SU-DHL-6 (cell line): ENCODE measurements around the gene CC2D2B.
A peak's percentile ranks its signal among the peaks of the same experiment; 100 is the strongest.

Source experiments
- H2AFZ ChIP-seq: fragments of 200-600 bp; sonication (generic); 2 replicates; pipeline ENCODE4 v1.6.1; 2014; ENCODE audit warnings: low read depth, mild to moderate bottlenecking, moderate library complexity, mixed read lengths, antibody characterized with exemption, low read length; ENCODE audit not compliant: severe bottlenecking
- H3F3A ChIP-seq: fragments of 200-600 bp; shearing (Covaris generic); 2 replicates; pipeline ENCODE4 v1.6.0; 2016; ENCODE audit warnings: antibody characterized with exemption, mild to moderate bottlenecking; ENCODE audit not compliant: insufficient read depth
- H3K27ac ChIP-seq: fragments of 200-600 bp; sonication (generic); 2 replicates; pipeline ENCODE4 v1.5.1; 2016; ENCODE audit warnings: low read depth, mild to moderate bottlenecking, low read length, moderate library complexity, mixed read lengths
- H3K27me3 ChIP-seq: fragments of 200-600 bp; sonication (generic), shearing (Covaris generic); 2 replicates; pipeline ENCODE4 v1.6.0; 2014; ENCODE audit warnings: mild to moderate bottlenecking, low read length
- H3K36me3 ChIP-seq: fragments of 200-600 bp; sonication (generic); 2 replicates; pipeline ENCODE4 v1.6.1; 2014; ENCODE audit warnings: mild to moderate bottlenecking, low read length, mixed read lengths
- H3K4me2 ChIP-seq: fragments of 300-600, 200-600 bp; shearing (Covaris generic), sonication (generic); 2 replicates; pipeline ENCODE4 v1.6.0; 2014; ENCODE audit warnings: low read length, low read depth, mild to moderate bottlenecking; ENCODE audit not compliant: poor library complexity, severe bottlenecking
- H3K4me3 ChIP-seq: fragments of 200-600 bp; sonication (generic); 2 replicates; pipeline ENCODE4 v1.5.1; 2014; ENCODE audit warnings: antibody characterized with exemption, low read length, mild to moderate bottlenecking, mixed read lengths; ENCODE audit not compliant: insufficient read depth, poor library complexity, severe bottlenecking
- H3K79me2 ChIP-seq: fragments of 200-600 bp; sonication (generic); 2 replicates; pipeline ENCODE4 v1.6.1; 2014; ENCODE audit warnings: mild to moderate bottlenecking, low read length, moderate library complexity; ENCODE audit not compliant: insufficient read depth
- H3K9ac ChIP-seq: fragments of 200-600 bp; sonication (generic); 2 replicates; pipeline ENCODE4 v1.7.0; 2014; ENCODE audit warnings: mild to moderate bottlenecking, low read length
- H3K9me2 ChIP-seq: fragments of 200-600 bp; sonication (generic); replicated peaks from 2 replicates; pipeline ENCODE4 v1.6.1; 2014; ENCODE audit warnings: low read length; ENCODE audit not compliant: insufficient read depth
- H3K9me3 ChIP-seq: fragments of 200-600 bp; sonication (generic); 2 replicates; pipeline ENCODE4 v1.6.1; 2014; ENCODE audit warnings: low read length, mixed read lengths; ENCODE audit not compliant: insufficient read depth
- H4K20me1 ChIP-seq: fragments of 200-600 bp; sonication (generic); 2 replicates; pipeline ENCODE4 v1.6.1; 2014; ENCODE audit warnings: low read depth, mild to moderate bottlenecking, antibody characterized with exemption, low read length, moderate library complexity, mixed read lengths
- EZH2phosphoT487 ChIP-seq: fragments of 200-600 bp; sonication (generic), shearing (Covaris generic); conservative IDR thresholded peaks from 2 replicates; pipeline ENCODE4 v1.6.1; 2018; ENCODE audit warnings: mild to moderate bottlenecking, antibody characterized with exemption, low read length, moderate library complexity, mixed read lengths
- TF ChIP-seq, protein P1 (sequence below): fragments of 200-600 bp; sonication (generic); IDR thresholded peaks from one replicate; pipeline ENCODE4 v1.5.1; 2017; ENCODE audit warnings: antibody characterized with exemption, mild to moderate bottlenecking, low read length, moderate library complexity; ENCODE audit not compliant: insufficient read depth, poor library complexity, severe bottlenecking

CC2D2B gene

GRCh38 chr10:96043033-96043892, 135.5 kb downstream of the CC2D2B start, which contains the start of gene CCNJ:
Gene CCNJ (plus strand): TSS chr10:96043583. CDS start chr10:96044394, 811 bp downstream.
- Histone ChIP-seq H3K4me2 (peak within 1 kb of the TSS; percentile 83), H3K9ac (peak within 1 kb of the TSS; percentile 85), H4K20me1 (no peaks in the 10 kb centered on the region), H3K27ac (peak within 1 kb of the TSS; percentile 46), H3K4me3 (peak within 1 kb of the TSS; percentile 86), H3K27me3 (no peaks in the 10 kb centered on the region), H3K36me3 (0 out of 2 replicates have a peak, but pooled peaks cover 3% of the 10 kb centered on the region), H3K79me2 (peaks cover 33% of the 10 kb centered on the region), H3F3A (no peaks in the 10 kb centered on the region), H2AFZ (peak within 1 kb of the TSS; percentile 98), H3K9me2 (no peaks in the 10 kb centered on the region), H3K9me3 (no peaks in the 10 kb centered on the region)
- TF ChIP-seq EZH2phosphoT487, result no peak
- TF ChIP-seq, protein P1, sequence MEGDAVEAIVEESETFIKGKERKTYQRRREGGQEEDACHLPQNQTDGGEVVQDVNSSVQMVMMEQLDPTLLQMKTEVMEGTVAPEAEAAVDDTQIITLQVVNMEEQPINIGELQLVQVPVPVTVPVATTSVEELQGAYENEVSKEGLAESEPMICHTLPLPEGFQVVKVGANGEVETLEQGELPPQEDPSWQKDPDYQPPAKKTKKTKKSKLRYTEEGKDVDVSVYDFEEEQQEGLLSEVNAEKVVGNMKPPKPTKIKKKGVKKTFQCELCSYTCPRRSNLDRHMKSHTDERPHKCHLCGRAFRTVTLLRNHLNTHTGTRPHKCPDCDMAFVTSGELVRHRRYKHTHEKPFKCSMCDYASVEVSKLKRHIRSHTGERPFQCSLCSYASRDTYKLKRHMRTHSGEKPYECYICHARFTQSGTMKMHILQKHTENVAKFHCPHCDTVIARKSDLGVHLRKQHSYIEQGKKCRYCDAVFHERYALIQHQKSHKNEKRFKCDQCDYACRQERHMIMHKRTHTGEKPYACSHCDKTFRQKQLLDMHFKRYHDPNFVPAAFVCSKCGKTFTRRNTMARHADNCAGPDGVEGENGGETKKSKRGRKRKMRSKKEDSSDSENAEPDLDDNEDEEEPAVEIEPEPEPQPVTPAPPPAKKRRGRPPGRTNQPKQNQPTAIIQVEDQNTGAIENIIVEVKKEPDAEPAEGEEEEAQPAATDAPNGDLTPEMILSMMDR, result no peak

DNA sequence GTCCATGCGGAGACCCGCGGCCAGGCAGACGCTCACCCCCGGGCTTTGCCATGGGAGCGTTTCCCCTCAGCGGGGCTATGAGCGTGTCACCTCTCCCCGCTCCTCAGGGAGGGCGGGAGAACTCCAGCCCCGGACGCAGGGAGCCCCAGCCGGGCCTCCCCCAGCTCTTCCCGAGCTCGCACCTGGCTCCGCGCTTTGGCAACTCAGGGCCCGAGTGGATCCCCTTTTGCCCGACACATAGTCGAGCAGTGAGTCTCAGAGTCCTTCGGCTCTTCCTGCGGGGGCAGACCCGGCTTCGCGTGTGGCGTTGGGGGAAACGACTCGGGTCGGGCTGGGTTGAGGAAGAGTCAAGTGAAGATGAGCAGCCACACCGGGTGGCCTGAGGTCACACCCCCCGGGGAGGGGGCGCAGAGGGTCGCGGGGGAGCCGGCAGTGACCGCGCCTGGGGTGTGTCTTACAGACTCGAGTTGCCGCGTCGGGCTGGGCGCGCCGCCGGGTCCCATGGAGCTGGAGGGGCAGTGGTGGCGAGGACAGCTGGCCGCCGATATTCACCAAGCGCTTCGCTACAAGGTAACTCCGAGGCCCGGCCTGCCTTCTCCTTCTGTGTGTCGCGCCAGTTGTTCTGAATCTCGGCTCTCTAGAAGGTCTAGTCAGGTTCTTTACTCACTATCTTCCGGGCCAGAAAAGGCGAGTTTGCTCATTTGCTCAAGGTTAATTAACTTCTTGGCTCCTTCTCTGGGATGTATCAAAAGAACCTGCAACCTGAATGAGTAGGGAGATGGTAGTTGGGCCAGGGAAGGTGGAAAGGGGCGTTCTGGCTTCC, 136.3 kb downstream of the CC2D2B start:
- peak overlapping the region; percentile 98 for H2AFZ ChIP-seq
- no peaks in the 10 kb centered on the region for H4K20me1 ChIP-seq
- peaks cover 41% of the 10 kb centered on the region for H3K79me2 ChIP-seq
- H3K9me3 ChIP-seq, result no peaks in the 10 kb centered on the region
- peak overlapping the region; percentile 86 for H3K4me3 ChIP-seq
- H3K9me2 ChIP-seq, result no peaks in the 10 kb centered on the region
- H3F3A ChIP-seq, result no peaks in the 10 kb centered on the region
- H3K27me3 ChIP-seq, result no peaks in the 10 kb centered on the region
- H3K27ac ChIP-seq, result peak overlapping the region; percentile 46
- H3K9ac ChIP-seq, result peak overlapping the region; percentile 85
- TF ChIP-seq EZH2phosphoT487, result no peak
- TF ChIP-seq, protein P1, result no peak
- H3K4me2 ChIP-seq, result peak overlapping the region; percentile 83
- 0 out of 2 replicates have a peak, but pooled peaks cover 3% of the 10 kb centered on the region for H3K36me3 ChIP-seq

GRCh38 chr10:96044736-96045135, 137.0 kb downstream of the CC2D2B start:
- H3K79me2 ChIP-seq, result peaks cover 47% of the 10 kb centered on the region
- no peaks in the 10 kb centered on the region for H3K9me2 ChIP-seq
- no peaks in the 10 kb centered on the region for H3K27me3 ChIP-seq

More at GRCh38 chr10:96044736-96045135, 137.0 kb downstream of the CC2D2B start:
- Histone ChIP-seq H3K4me2 (peak overlapping the region; percentile 83), H3K4me3 (peak overlapping the region; percentile 86), H3F3A (no peaks in the 10 kb centered on the region), H2AFZ (peak overlapping the region; percentile 98), H3K9ac (peak overlapping the region; percentile 85), H3K9me3 (no peaks in the 10 kb centered on the region), H3K27ac (peak overlapping the region; percentile 46), H4K20me1 (no peaks in the 10 kb centered on the region), H3K36me3 (0 out of 2 replicates have a peak, but pooled peaks cover 3% of the 10 kb centered on the region)
- TF ChIP-seq, protein P1, result no peak
- no peak for TF ChIP-seq EZH2phosphoT487
